Ectodermal cell (in vitro differentiated cells): ENCODE results near the gene EVA1B.

ENCODE experiments used
- H3K27ac ChIP-seq: 2 replicates; pipeline ENCODE4 v1.7.0; 2013; ENCODE audit warnings: mild to moderate bottlenecking, low read depth, low read length; ENCODE audit not compliant: insufficient read depth, poor library complexity, severe bottlenecking
- H3K27me3 ChIP-seq: 2 replicates; pipeline ENCODE4 v1.7.0; 2013; ENCODE audit warnings: mild to moderate bottlenecking, low read length; ENCODE audit not compliant: insufficient read depth, control insufficient read depth, poor library complexity, severe bottlenecking
- H3K36me3 ChIP-seq: one replicate; pipeline ENCODE4 v1.7.0; 2013; ENCODE audit warnings: low read length; ENCODE audit not compliant: control insufficient read depth, insufficient read depth
- H3K4me1 ChIP-seq: one replicate; pipeline ENCODE4 v1.7.0; 2013; ENCODE audit warnings: low read length; ENCODE audit not compliant: control insufficient read depth, insufficient read depth
- H3K4me3 ChIP-seq: 2 replicates; pipeline ENCODE4 v1.7.0; 2013; ENCODE audit warnings: low read depth, low read length, control low read depth; ENCODE audit not compliant: insufficient read depth
- H3K9me3 ChIP-seq: 2 replicates; pipeline ENCODE4 v1.7.0; 2013; ENCODE audit warnings: mild to moderate bottlenecking, low read length, moderate library complexity; ENCODE audit not compliant: control insufficient read depth
- WGBS, 2 experiments: methylation state at CpG; one replicate each; pipeline ENCODE4 v1.1.7; 2013; ENCODE audit warnings: missing lambda C conversion rate in 2 of 2; 5-methylcytosine and 5-hydroxymethylcytosine counted together

EVA1B gene

DNA sequence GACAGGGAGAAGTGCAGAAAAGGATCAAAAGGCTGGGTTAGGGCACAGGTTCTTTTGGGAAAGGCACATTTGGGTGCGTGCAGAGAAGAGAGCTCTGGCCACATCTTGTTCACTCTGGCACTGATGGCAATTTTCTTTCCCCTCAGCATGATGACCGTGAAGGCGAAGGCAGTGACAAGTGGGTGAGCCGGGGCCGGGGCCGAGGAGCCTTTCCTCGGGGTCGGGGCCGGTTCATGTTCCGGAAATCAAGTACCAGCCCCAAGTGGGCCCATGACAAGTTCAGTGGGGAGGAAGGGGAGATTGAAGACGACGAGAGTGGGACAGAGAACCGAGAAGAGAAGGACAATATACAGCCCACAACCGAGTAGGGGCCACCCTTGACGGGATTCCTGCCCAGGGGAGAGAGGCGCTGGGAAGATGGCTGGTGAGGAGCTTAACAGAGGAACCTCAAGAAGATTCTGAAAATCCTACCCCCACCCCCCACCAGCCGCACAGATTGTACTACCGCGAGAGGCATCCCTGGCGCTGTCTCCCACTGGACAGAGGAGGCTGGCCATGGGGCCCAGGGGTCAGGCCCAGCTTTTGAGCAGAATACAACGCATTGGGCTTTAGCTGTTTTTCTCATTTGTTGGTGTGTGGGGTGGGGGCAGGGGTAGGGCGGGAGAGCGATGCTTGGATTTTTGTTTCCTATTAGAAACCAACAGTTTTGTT lies 19.6 kb downstream of the EVA1B start:
- H3K27ac ChIP-seq, result no peak overlapping the region
- no peaks in the 10 kb centered on the region for H3K27me3 ChIP-seq
- WGBS, 2 experiments, result 95 to 96% methylated on average over 21 to 23 of the region's 23 CpGs
- H3K9me3 ChIP-seq, result no peaks in the 10 kb centered on the region
- no peaks in the 10 kb centered on the region for H3K4me1 ChIP-seq
- peaks cover 32% of the 10 kb centered on the region for H3K36me3 ChIP-seq
- H3K4me3 ChIP-seq, result no peak overlapping the region

DNA sequence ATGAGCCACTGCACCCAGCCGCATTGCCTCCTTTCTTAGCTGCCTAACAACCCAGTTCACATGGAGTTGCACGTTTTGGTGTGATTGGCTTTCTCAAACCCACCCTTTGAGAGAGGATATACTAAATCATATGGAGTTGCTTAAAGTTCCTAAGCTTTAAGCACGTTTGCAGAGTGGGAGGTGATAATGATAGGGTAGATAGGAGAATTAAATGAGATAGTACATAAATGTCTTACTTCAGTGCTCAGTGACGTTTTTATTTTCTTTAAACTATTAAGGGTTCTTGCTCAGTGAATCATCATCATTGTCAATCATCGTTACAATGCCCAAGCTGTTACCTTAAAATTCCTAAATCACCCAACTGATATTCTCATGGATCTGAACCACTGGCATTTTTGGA lies 20.2 kb downstream of the EVA1B start:
- Histone ChIP-seq H3K27me3 (no peaks in the 10 kb centered on the region), H3K27ac (no peak overlapping the region), H3K4me1 (no peaks in the 10 kb centered on the region), H3K4me3 (no peak overlapping the region), H3K9me3 (no peaks in the 10 kb centered on the region), H3K36me3 (peaks cover 35% of the 10 kb centered on the region)
- 90 to 95% methylated on average over 5 of the region's 5 CpGs for WGBS, 2 experiments

DNA sequence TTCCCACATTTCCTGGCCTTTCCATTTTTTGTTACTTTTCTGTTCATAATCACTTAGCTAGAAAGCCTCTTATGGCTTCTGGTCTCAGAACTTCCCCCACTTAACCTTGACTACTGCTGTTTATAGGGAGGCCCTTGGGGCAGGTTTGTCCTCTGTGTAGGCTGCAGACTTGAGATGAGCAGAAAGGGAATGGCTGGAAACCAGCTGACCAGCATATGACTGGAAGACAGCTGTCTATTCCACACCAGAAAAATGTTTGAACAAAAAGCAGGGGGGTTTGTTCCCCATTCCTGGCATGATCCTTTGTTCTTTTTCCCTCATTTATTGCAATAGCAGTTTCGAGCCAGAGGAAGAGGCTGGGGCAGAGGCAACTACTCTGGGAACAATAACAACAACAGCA lies 22.2 kb downstream of the EVA1B start:
- Histone ChIP-seq H3K27ac (no peak overlapping the region), H3K4me3 (no peak overlapping the region), H3K9me3 (no peaks in the 10 kb centered on the region), H3K27me3 (no peaks in the 10 kb centered on the region), H3K4me1 (no peaks in the 10 kb centered on the region), H3K36me3 (peaks cover 35% of the 10 kb centered on the region)
- 95 to 100% methylated on average over 1 of the region's 1 CpG for WGBS, 2 experiments

DNA sequence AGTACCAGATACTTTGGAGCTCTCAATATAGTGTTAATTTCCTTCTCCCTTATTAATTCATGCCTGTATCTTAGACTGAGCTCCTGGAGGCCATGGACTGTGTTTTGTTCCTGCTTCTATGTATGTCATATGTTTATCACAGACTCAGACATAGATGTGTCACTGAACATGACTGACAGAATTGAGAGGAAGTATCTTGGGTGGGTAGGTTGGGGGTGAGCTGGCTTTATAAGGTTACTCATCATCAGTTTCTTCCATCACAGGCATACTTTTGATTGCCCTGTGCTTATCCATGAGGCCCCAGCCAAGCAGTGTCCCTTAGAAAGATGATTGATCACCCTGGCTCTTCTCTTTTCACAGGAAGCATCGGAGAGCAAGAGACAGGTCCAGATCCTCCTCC lies 22.9 kb downstream of the EVA1B start:
- 82 to 92% methylated on average over 1 of the region's 1 CpG for WGBS, 2 experiments
- Histone ChIP-seq H3K27ac (no peak overlapping the region), H3K36me3 (peaks cover 35% of the 10 kb centered on the region)

DNA sequence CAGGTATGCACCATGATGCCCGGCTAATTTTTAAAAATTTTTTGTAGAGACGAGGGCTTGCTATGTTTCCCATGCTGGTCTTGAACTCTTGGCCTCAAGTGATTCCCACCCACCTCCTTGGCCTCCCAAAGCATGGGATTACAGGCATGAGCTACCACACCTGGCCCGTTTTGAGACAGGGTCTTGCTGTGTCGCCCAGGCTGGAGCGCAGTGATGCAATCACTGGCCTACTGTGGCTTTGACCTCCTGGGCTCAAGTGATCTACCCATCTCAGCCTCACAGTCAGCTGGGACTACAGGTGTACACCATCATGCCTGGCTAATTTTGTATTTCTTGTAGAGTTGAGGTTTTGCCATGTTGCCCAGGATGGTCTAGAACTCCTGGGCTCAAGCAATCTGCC lies 24.8 kb downstream of the EVA1B start:
- Histone ChIP-seq H3K9me3 (no peaks in the 10 kb centered on the region), H3K36me3 (peaks cover 34% of the 10 kb centered on the region), H3K27ac (no peak overlapping the region), H3K4me1 (no peaks in the 10 kb centered on the region), H3K4me3 (no peak overlapping the region), H3K27me3 (no peaks in the 10 kb centered on the region)
- WGBS, 2 experiments, result 93 to 96% methylated on average over 5 of the region's 5 CpGs

More for the DNA sequence above, 22.9 kb downstream of the EVA1B start:
- Histone ChIP-seq H3K27me3 (no peaks in the 10 kb centered on the region), H3K9me3 (no peaks in the 10 kb centered on the region), H3K4me3 (no peak overlapping the region), H3K4me1 (no peaks in the 10 kb centered on the region)

DNA sequence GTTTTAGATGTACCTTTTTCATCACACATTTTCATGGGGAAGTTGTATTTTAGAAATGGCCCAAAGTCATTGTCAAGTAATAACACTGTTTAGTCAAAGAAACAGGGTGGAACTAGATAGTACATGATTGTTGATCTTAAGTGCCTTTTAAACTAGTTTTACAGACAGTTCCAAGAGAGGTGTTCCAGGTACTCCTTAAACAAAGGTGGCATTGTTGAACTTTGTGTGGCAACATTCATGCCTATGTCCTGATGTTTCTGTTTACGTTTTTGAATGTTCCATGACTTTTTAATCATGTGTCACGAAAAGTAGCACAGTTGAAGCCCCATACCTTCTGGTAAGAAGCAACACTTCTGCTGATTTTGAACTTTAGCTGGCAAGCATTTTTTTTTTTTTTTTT lies 26.4 kb downstream of the EVA1B start:
- peaks cover 26% of the 10 kb centered on the region for H3K36me3 ChIP-seq
- no peak overlapping the region for H3K4me3 ChIP-seq
- no peak overlapping the region for H3K27ac ChIP-seq
- WGBS, 2 experiments, result 93 to 98% methylated on average over 2 of the region's 2 CpGs
- H3K9me3 ChIP-seq, result no peaks in the 10 kb centered on the region
- no peaks in the 10 kb centered on the region for H3K27me3 ChIP-seq
- H3K4me1 ChIP-seq, result no peaks in the 10 kb centered on the region

DNA sequence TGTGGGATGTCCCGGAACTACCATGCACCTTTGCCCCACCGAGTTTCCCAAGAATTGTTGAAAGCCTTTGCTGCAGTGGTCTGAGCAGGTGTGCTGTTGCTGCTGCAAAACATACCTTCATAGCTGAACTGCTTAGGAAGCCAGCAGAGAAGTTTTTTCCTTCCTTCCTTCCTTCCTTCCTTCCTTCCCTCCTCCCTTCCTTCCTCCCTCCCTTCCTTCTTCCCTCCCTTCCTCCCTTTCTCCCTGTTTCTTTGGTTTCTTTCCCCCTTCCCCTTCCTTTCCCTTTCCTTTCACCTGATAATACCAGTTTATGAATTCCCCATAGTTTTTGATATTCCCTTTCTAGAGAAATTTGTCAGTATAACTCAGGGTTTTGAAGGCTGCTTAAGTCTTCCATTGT lies 28.1 kb downstream of the EVA1B start:
- WGBS, 2 experiments, result 90 to 97% methylated on average over 2 of the region's 2 CpGs
- H3K27ac ChIP-seq, result no peak overlapping the region
- peaks cover 28% of the 10 kb centered on the region for H3K36me3 ChIP-seq

DNA sequence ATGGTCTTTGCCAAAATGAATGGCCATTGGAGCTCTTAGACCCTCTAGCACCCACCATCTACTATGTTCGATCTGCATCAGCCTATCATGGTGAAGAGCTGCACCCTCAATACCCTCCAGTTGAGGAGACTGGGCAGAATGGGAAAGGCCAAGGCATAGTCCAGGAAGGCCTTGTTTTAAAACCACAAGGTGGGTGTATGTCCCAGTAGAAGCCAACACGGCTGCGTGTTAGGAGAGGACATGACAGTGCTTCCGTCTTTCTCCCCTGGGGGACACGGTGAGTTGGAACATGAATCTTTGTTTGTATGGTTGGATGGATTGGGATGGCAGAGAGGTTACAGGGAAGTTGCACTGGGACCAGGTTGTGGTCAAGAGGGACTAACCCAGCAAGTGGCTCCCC lies 35.9 kb downstream of the EVA1B start:
- Histone ChIP-seq H3K27me3 (no peaks in the 10 kb centered on the region), H3K27ac (no peak overlapping the region), H3K9me3 (no peaks in the 10 kb centered on the region), H3K4me3 (no peak overlapping the region), H3K4me1 (no peaks in the 10 kb centered on the region), H3K36me3 (peaks cover 66% of the 10 kb centered on the region)
- 96 to 99% methylated on average over 5 of the region's 5 CpGs for WGBS, 2 experiments

More for the DNA sequence above, 28.1 kb downstream of the EVA1B start:
- H3K4me3 ChIP-seq, result no peak overlapping the region
- H3K27me3 ChIP-seq, result no peaks in the 10 kb centered on the region
- H3K4me1 ChIP-seq, result no peaks in the 10 kb centered on the region
- no peaks in the 10 kb centered on the region for H3K9me3 ChIP-seq

DNA sequence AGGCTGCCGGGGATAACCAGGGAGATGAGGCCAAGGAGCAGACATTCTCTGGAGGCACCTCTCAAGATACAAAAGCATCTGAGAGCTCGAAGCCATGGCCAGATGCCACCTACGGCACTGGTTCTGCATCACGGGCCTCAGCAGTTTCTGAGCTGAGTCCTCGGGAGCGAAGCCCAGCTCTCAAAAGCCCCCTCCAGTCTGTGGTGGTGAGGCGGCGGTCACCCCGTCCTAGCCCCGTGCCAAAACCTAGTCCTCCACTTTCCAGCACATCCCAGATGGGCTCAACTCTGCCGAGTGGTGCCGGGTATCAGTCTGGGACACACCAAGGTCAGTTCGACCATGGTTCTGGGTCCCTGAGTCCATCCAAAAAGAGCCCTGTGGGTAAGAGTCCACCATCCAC lies 36.6 kb downstream of the EVA1B start:
- Histone ChIP-seq H3K4me3 (no peak overlapping the region), H3K36me3 (peaks cover 62% of the 10 kb centered on the region)

DNA sequence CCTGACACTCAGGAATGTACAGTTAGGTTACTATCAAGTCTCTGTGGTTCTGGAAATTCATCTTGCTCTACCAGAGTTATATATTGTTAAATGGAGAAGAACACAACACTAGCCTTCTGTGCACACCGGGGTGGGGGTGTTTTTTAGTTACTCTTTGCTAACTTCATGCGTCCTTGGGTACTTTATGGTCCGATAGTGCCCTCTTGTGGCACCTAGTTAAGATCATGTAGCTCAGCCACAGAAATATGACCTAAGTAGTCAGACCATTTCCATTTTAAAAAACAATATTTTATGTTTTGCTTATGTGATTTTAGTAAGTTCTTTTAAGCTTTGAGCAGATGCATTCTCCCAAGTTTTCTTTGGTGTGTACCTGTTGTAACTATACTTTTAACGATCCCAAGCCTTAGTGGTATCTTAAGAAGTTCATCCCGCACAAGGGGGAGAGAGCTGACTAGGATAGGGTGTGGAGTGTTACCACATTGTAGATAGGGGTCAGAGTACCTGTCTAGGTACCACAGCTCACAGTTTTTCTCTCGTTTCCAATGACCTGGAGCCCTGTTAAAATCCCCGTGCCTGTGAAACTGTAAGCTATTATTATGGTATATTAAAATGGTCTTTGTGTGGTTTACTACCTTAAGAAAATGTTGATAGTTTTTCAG lies 37.9 kb downstream of the EVA1B start:
- 60 to 64% methylated on average over 7 of the region's 7 CpGs for WGBS, 2 experiments
- no peak overlapping the region for H3K4me3 ChIP-seq
- no peaks in the 10 kb centered on the region for H3K27me3 ChIP-seq
- no peaks in the 10 kb centered on the region for H3K9me3 ChIP-seq
- no peak overlapping the region for H3K27ac ChIP-seq
- H3K4me1 ChIP-seq, result no peaks in the 10 kb centered on the region
- H3K36me3 ChIP-seq, result peaks cover 50% of the 10 kb centered on the region

More for the DNA sequence above, 36.6 kb downstream of the EVA1B start:
- Histone ChIP-seq H3K27me3 (no peaks in the 10 kb centered on the region), H3K4me1 (no peaks in the 10 kb centered on the region), H3K9me3 (no peaks in the 10 kb centered on the region), H3K27ac (no peak overlapping the region)
- WGBS, 2 experiments, result 95 to 96% methylated on average over 13 of the region's 13 CpGs
